Measurements from ENCODE around the gene COPZ1.

- TF ChIP-seq CTCF (IDR thresholded peaks at IDR 0.05) (no peak), EZH2 (IDR thresholded peaks at IDR 0.05) (no peak)
Observed at GRCh38 chr12:54377797-54378515, 53.0 kb downstream of the COPZ1 start.
